Measurements from ENCODE around the gene LCLAT1. TPM values are rescaled to one million over a fixed set of nuclear protein-coding genes. Genes with fewer than 3 reads are reported as not detected.

The LCLAT1 gene
- polyA plus RNA-seq, 1 of the 3 experiments (the other 2 are of a cell fraction): 6.9 TPM

DNA sequence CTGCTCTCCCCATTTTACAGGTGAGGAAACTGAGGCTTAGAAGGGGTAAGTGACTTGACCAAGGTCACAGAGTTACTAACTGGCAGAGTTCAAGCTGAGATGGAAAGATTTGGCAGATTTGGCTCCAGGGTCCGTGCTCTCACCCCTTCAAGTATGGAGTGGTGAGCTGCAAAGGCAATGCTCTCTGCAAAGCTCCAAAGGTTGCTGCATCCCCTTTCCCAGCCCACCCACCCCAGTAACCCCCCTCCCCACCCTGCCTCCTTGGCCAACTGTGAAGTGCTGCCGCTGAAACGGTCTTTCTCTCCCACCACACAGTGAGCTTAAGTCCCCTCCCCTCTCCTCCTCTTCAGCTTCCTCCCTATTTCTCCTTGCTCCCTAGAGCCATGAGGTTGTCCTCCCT is 207.4 kb downstream of the LCLAT1 start:
- H3K9ac ChIP-seq: no peak overlapping the region

DNA sequence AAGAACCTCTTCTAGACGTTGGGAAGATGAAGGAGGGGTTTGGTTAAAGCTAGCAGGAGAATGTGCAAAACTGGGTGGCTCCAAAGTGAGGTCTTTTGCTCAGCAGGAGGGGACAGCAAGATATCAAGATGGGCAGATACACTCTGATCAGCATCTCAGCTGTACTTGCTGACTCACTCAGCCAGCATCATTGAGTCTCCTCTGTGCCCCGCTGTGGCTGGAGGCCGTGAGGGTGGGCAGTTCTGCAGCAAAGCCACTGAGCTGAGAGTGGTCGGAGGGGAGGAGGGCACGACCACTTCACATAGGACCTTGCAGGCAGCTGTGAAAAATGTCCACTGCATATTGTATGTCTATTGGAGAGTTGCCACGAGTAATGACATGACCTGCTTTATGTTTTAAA is 208.2 kb downstream of the LCLAT1 start:
- H3K4me1 ChIP-seq (ENCODE audit: control insufficient read depth in 1 of 2, insufficient read depth in 2 of 2, low read depth in 1 of 2, low read length in 1 of 2): no peaks in the 10 kb centered on the region; a peak in 2 of 4 replicates
- POLR2A ChIA-PET: interaction anchor here (0.6 kb wide), 1 partner anchor 629 kb away, joined by 3 read pairs; no protein-coding TSS in a partner anchor
- H3K27me3 ChIP-seq (ENCODE audit: insufficient read depth): no peaks in the 10 kb centered on the region
- no peaks in the 10 kb centered on the region for H3K9me3 ChIP-seq
- no peak overlapping the region for H3K4me3 ChIP-seq (ENCODE audit: low read depth in 2 of 2, low read length in 1 of 2)
- H3K36me3 ChIP-seq (replicated peaks in 1 of 2; ENCODE audit: control insufficient read depth in 1 of 2, insufficient read depth in 2 of 2, low read length in 1 of 2): no peaks in the 10 kb centered on the region
- no peak overlapping the region for H3K27ac ChIP-seq (ENCODE audit: low read depth in 2 of 2, low read length in 1 of 2)
- no peak overlapping the region for H2AFZ ChIP-seq (ENCODE audit: low read depth)
- no peaks in the 10 kb centered on the region for H4K20me1 ChIP-seq (ENCODE audit: insufficient read depth)
- no peak overlapping the region for H3K9ac ChIP-seq
- H3F3A ChIP-seq (replicated peaks; ENCODE audit: insufficient read depth): no peaks in the 10 kb centered on the region
- CTCF ChIA-PET: interaction anchor here (0.7 to 1.6 kb wide), 8 partner anchors 10 to 244 kb away, joined by 3 to 6 read pairs (median 3); no protein-coding TSS in a partner anchor
- H3K4me2 ChIP-seq: no peak overlapping the region; the same call in 1 of the 2 replicates
- no peak for DNase-seq
- no peaks in the 10 kb centered on the region for H3K79me2 ChIP-seq (ENCODE audit: insufficient read depth)
- TF ChIP-seq, protein P1, sequence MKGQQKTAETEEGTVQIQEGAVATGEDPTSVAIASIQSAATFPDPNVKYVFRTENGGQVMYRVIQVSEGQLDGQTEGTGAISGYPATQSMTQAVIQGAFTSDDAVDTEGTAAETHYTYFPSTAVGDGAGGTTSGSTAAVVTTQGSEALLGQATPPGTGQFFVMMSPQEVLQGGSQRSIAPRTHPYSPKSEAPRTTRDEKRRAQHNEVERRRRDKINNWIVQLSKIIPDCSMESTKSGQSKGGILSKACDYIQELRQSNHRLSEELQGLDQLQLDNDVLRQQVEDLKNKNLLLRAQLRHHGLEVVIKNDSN (IDR thresholded peaks at IDR 0.05; ENCODE audit: borderline replicate concordance, low read depth): no peak
- 0 out of 2 replicates have a peak, but pooled peaks have one; percentile 3 for TF ChIP-seq FOSL2 (IDR thresholded peaks at IDR 0.05; ENCODE audit: borderline replicate concordance, low read depth)
- no peaks in the 10 kb centered on the region for H3K9me2 ChIP-seq
- 45% methylated on average over 6 of the region's 6 CpGs for WGBS (ENCODE audit: low lambda C conversion rate)

More for the DNA sequence above, 207.4 kb downstream of the LCLAT1 start:
- no peak overlapping the region for H3K4me3 ChIP-seq (ENCODE audit: low read depth in 2 of 2, low read length in 1 of 2)
- 80% methylated on average over 3 of the region's 3 CpGs for WGBS (ENCODE audit: low lambda C conversion rate)
- H3K9me3 ChIP-seq: no peaks in the 10 kb centered on the region
- H3K4me2 ChIP-seq: no peak overlapping the region
- TF ChIP-seq RCOR1 (IDR thresholded peaks at IDR 0.05; ENCODE audit: low read length) (no peak), SMC3 (IDR thresholded peaks at IDR 0.05; ENCODE audit: low read depth, low read length) (no peak), FOXJ3 (CRISPR knock-in tag; IDR thresholded peaks at IDR 0.05) (no peak)
- TF ChIP-seq, protein P2, sequence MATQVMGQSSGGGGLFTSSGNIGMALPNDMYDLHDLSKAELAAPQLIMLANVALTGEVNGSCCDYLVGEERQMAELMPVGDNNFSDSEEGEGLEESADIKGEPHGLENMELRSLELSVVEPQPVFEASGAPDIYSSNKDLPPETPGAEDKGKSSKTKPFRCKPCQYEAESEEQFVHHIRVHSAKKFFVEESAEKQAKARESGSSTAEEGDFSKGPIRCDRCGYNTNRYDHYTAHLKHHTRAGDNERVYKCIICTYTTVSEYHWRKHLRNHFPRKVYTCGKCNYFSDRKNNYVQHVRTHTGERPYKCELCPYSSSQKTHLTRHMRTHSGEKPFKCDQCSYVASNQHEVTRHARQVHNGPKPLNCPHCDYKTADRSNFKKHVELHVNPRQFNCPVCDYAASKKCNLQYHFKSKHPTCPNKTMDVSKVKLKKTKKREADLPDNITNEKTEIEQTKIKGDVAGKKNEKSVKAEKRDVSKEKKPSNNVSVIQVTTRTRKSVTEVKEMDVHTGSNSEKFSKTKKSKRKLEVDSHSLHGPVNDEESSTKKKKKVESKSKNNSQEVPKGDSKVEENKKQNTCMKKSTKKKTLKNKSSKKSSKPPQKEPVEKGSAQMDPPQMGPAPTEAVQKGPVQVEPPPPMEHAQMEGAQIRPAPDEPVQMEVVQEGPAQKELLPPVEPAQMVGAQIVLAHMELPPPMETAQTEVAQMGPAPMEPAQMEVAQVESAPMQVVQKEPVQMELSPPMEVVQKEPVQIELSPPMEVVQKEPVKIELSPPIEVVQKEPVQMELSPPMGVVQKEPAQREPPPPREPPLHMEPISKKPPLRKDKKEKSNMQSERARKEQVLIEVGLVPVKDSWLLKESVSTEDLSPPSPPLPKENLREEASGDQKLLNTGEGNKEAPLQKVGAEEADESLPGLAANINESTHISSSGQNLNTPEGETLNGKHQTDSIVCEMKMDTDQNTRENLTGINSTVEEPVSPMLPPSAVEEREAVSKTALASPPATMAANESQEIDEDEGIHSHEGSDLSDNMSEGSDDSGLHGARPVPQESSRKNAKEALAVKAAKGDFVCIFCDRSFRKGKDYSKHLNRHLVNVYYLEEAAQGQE (IDR thresholded peaks at IDR 0.05; ENCODE audit: low read depth, low read length): no peak
- no peak overlapping the region for H2AFZ ChIP-seq (ENCODE audit: low read depth)
- no peaks in the 10 kb centered on the region for H3K79me2 ChIP-seq (ENCODE audit: insufficient read depth)
- no peaks in the 10 kb centered on the region for H4K20me1 ChIP-seq (ENCODE audit: insufficient read depth)
- POLR2A ChIA-PET: interaction anchor here (0.6 kb wide), 1 partner anchor 629 kb away, joined by 3 read pairs; no protein-coding TSS in a partner anchor
- H3K36me3 ChIP-seq (replicated peaks in 1 of 2; ENCODE audit: control insufficient read depth in 1 of 2, insufficient read depth in 2 of 2, low read length in 1 of 2): no peaks in the 10 kb centered on the region
- CTCF ChIA-PET: interaction anchor here (0.9 to 1.4 kb wide), 6 partner anchors 8 to 445 kb away, joined by 3 to 5 read pairs (median 3); no protein-coding TSS in a partner anchor
- H3F3A ChIP-seq (replicated peaks; ENCODE audit: insufficient read depth): no peaks in the 10 kb centered on the region
- no peaks in the 10 kb centered on the region for H3K9me2 ChIP-seq
- H3K27ac ChIP-seq (ENCODE audit: low read depth in 2 of 2, low read length in 1 of 2): no peak overlapping the region
- DNase-seq: no peak
- no peaks in the 10 kb centered on the region for H3K27me3 ChIP-seq (ENCODE audit: insufficient read depth)
- H3K4me1 ChIP-seq (ENCODE audit: control insufficient read depth in 1 of 2, insufficient read depth in 2 of 2, low read depth in 1 of 2, low read length in 1 of 2): no peaks in the 10 kb centered on the region; a peak in 2 of 4 replicates
